Coronary artery (tissue), 2 donors: ENCODE measurements around the gene GARRE1.
"Not testable (repeated sequence)": the region's sequence is repeated elsewhere in the genome, so short reads cannot be mapped to it uniquely, and the experiment has no call there.

Experiments used
- DNase-seq: peaks from one replicate; pipeline ENCODE4 v3.0.0-alpha.2; 2017; ENCODE audit warnings: low spot score
- H3K27ac ChIP-seq, 2 donors: fragments of 200-600 bp; sonication (generic); one replicate each; pipeline ENCODE4 v1.5.1; 2016 to 2019
- H3K4me3 ChIP-seq: fragments of 200-600 bp; sonication (generic); 2 replicates; pipeline ENCODE4 v1.5.1; 2016; ENCODE audit warnings: mild to moderate bottlenecking, moderate library complexity
- CTCF ChIP-seq: fragments of 200-600 bp; sonication (generic); IDR thresholded peaks from one replicate; pipeline ENCODE4 v1.5.1; 2019; ENCODE audit warnings: antibody characterized with exemption

Gene GARRE1

GRCh38 chr19:34241513-34242337 is 12.6 kb upstream of the GARRE1 start:
- DNase-seq: peak; percentile 36
- TF ChIP-seq CTCF: no peak
- Histone ChIP-seq H3K4me3 (no peak overlapping the region), H3K27ac (no peak overlapping the region)

GRCh38 chr19:34243138-34243875 is 11.0 kb upstream of the GARRE1 start:
- DNase-seq: peak; percentile 4
- not testable (repeated sequence) for H3K4me3 ChIP-seq, H3K27ac ChIP-seq

- H3K4me3 ChIP-seq: no peak overlapping the region
- no peak overlapping the region for H3K27ac ChIP-seq
- TF ChIP-seq CTCF: no peak
- DNase-seq: no peak
Observed at GRCh38 chr19:34243876-34244578, 10.3 kb upstream of the GARRE1 start.

GRCh38 chr19:34244611-34245299 is 9.6 kb upstream of the GARRE1 start:
- no peak for DNase-seq

GRCh38 chr19:34246340-34246739 is 8.0 kb upstream of the GARRE1 start:
- Histone ChIP-seq H3K27ac (no peak overlapping the region), H3K4me3 (no peak overlapping the region)
- no peak for TF ChIP-seq CTCF
- no peak for DNase-seq

More at GRCh38 chr19:34244611-34245299, 9.6 kb upstream of the GARRE1 start:
- no peak overlapping the region for H3K4me3 ChIP-seq
- no peak for TF ChIP-seq CTCF
- no peak overlapping the region for H3K27ac ChIP-seq

- Histone ChIP-seq H3K27ac (no peak overlapping the region), H3K4me3 (no peak overlapping the region)
- no peak for DNase-seq
- no peak for TF ChIP-seq CTCF
Observed at GRCh38 chr19:34248941-34249340, 5.4 kb upstream of the GARRE1 start.

- not testable (repeated sequence) for H3K27ac ChIP-seq, DNase-seq, H3K4me3 ChIP-seq
Observed at GRCh38 chr19:34253167-34253566, 1.2 kb upstream of the GARRE1 start.

- DNase-seq: not testable (repeated sequence)
- H3K4me3 ChIP-seq: peak overlapping the region; percentile 91
- H3K27ac ChIP-seq: peak overlapping the region; percentile 98 to 100
Observed at GRCh38 chr19:34253681-34254045, 691 bp upstream of the GARRE1 start.
